ENCODE data around the gene UIMC1.

The UIMC1 gene

DNA sequence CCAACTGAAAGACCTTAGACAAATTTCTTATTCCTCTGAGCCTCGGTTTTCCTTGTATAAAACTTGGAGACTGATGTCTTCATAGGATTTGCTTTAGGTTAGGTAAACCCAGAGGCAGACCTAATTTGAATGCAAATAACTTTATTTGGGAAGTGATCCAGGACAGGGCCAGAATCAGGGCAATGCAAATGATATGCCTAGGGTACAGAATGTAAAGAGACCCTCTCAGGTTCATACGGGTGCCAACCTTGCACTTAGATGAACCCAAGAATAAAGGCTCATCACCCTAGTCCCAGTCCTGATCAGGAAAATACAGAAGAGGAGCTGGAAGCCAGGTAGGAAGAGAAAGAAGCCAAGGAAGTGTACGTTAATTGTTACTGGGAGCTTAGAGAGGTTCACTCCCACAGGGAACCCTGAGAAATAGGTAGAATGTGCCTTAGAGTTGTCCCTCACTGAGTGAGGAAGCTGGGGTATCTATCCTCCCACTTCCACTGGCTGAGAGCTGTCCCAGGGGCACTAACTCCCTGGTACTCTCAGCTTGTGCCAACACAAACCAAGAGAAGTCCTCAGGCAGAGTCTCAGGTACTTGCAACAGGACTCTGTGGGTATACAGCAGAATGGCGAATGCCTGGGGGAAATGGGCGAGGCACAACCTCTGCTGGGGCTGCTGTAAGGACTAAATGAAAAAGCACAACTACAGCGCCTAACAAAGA lies 104.3 kb downstream of the UIMC1 start:
- DNase-seq (ENCODE audit: low spot score): no peak

DNA sequence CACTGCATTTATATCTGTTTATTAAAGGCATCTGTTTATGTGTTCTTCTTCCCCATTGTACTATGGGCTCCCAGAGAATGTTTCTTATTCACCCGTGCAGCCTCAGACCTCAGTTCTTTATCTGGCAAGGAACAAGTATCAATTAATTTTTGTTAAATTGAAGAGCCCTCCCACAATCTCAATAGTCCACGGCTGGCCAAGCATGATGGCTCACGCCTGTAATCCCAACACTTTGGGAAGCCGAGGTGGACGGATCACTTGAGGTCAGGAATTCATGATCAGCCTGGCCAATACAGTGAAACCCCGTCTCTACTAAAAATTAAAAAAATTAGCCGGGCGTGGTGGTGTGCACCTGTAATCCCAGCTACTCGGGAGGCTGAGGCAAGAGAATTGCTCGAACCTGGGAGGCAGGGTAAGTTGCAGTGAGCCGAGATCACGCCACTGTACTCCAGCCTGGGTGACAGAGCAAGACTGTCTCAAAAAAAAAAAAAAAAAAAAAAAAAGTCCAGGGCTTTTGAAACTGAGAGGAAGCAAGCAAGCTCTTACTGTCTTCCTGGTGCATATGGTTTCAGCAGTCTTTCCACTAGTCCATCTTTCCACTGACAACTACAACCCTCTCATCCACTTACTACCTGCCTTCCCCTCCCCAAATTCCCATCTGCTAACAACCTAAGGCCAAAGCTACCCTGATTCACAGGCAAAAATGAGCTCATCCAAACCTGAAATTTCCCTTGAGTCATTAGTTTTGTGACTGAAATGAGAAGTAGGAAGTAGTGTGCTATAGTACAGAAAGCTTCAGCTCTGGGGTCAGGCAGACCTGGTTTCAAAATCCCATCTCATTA lies 105.1 kb downstream of the UIMC1 start:
- no peak for DNase-seq (ENCODE audit: low spot score)

DNA sequence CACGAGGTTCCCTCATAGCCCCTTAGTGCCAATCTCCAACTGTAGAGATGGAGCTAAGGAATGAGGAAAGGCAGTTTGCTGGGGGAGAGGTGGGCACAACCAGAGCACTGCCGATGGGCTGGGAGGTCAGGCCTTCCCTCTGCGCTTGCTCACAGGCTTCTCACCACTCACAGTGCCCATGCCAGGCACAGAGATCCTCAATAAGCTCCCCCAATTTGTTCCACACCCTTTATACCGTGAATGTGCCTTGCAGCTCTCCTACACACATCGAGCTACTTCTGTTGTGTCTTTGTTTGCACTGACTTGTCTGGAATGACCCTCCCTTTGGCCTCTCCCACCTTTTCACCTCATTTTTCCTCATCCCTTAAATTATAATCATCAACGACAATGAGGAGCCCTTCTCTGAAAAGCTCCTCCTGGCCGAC lies 105.8 kb downstream of the UIMC1 start:
- DNase-seq (ENCODE audit: low spot score): no peak

GRCh38 chr5:176899946-176900779 lies 106.4 kb downstream of the UIMC1 start:
- no peak for DNase-seq (ENCODE audit: low spot score)

DNA sequence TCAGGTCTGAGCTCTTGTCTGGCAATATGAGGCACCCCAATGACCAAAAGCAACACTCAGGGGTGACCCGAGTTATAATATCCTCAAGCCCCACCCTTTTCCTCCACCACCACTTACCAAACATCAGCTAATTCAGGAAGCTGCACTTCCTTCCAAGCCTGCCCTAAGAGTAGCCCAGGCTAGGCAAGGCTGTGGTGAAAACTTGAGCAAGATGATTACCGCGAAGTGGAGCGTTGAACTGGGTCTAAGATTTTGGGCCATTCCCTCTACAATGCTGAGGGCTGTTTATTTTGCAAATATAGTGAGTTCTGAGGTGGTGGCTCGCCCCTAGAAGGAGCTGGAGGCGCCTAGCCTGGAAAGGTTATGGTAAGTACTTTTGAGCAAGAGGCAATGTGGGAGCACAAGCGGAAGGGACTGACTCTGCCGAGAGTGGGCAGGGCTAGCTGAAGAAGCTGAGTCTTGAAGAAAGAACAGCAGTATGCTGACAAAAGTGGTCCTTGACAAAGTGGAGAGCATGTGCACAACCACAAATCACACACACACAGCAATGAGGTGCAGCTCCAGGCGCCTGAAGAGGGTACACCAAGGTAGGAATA lies 107.2 kb downstream of the UIMC1 start, which contains the start of gene HK3:
Gene HK3, minus strand, starts transcription at position 51 of the 596 bp plus-strand sequence. CDS start 3,187 bp downstream, outside the sequence.
- no peak for DNase-seq (ENCODE audit: low spot score)

DNA sequence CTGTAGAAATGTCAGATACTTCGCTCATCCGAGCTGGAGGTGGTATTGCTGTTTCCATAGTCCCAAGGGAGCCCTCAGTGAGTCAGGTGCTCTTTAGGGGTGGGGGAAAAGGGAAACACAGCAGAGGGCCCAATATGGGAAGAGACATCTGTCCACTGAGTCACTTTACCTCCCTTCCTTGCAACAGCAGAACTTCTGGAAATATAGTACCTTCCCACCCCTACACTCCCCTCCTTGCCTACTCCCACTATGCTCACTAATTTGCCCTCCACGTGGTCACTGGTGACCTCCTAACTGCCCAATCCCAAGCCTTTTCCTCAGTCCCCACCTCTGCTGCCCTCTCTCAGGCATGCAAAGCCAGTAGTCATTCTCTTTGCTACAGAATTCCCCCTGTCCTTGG lies 109.3 kb downstream of the UIMC1 start:
- DNase-seq (ENCODE audit: low spot score): no peak

DNA sequence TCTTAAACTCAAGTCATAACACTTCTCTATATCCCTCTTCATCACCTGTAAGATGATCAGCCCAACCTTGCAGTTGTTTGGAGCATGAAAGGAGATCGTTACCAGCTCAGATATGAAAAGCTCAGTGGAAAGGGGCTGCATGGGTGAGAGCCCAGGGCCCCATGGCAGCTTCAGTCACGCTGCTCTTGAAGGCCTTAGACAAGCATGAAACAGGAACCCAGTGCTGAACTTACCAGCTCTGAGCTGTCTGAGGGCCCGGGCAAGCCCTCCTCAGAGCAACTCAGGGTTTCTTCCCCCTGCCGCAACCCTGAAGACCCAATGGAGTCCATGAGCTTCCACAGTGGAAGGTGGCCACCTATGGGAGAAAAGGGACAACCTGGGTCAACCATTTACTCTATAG lies 110.7 kb downstream of the UIMC1 start:
- no peak for DNase-seq (ENCODE audit: low spot score)

DNA sequence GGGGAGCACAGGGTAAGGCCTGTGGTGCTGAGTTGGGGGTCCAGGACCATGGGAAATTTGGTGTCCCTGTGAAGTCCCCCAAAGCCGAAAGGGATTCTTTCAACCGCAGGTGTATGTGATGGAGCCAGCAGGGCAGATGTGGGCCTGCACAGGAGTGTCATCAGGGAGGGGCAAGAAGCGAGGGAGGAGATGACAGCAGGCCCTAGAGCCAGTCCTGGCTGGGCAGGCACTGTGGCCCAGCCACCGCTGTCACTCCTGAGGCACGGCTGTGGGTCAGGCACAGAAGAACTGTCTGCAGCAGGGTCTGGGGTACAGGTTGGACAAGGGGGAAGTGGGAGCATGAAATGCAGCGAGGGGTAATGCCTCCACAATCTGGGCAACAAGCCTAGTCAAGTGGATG lies 112.3 kb downstream of the UIMC1 start:
- no peak for DNase-seq (ENCODE audit: low spot score)

DNA sequence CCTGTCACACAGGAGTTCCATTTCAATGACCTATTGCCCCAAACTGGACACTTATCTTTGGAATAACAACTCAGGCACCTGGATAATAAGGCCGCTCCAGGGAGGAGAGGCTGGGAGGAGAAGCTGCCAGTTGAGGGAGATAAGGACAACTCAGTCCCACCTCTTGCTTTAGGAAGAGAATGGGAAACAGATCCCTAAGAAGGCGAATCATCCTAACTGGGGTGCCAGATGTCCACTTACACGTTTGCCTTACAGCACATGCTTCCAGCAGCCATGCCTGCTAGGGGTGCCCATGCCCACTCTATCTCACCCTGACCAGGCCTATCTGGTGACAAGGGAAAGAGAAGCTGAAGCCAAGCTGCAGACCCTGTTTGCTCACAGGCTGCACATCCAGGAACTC lies 113.9 kb downstream of the UIMC1 start:
- DNase-seq (ENCODE audit: low spot score): no peak

DNA sequence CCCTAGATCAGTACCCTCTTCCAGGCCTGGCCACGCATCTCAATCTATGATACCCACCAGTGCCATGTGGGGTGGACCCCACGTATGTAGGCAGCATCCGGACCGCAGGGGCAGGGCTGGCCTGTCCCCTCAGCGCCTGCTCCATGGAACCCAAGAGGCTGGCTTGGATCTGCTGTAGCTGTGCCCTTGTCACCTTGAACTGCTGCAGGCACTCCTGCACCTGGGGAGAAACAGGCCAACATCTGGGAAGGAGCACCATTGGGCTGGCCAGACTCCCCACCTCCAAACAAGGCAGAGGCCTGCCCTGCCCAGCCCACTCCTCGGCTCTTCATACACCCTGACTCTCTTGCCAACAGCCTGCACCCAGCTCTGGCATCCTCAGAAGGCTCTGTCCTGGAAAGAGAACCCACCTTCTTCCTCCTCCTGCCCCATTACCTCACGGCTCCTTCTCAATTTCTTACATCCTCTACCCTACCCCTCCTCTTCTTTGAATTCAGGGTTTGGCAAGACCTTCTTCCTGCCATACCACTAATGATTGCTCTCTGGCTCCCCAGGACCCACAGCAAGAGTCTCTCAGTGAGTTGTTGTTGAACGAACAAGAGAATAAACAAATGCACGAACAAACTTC lies 115.1 kb downstream of the UIMC1 start:
- DNase-seq (ENCODE audit: low spot score): no peak

DNA sequence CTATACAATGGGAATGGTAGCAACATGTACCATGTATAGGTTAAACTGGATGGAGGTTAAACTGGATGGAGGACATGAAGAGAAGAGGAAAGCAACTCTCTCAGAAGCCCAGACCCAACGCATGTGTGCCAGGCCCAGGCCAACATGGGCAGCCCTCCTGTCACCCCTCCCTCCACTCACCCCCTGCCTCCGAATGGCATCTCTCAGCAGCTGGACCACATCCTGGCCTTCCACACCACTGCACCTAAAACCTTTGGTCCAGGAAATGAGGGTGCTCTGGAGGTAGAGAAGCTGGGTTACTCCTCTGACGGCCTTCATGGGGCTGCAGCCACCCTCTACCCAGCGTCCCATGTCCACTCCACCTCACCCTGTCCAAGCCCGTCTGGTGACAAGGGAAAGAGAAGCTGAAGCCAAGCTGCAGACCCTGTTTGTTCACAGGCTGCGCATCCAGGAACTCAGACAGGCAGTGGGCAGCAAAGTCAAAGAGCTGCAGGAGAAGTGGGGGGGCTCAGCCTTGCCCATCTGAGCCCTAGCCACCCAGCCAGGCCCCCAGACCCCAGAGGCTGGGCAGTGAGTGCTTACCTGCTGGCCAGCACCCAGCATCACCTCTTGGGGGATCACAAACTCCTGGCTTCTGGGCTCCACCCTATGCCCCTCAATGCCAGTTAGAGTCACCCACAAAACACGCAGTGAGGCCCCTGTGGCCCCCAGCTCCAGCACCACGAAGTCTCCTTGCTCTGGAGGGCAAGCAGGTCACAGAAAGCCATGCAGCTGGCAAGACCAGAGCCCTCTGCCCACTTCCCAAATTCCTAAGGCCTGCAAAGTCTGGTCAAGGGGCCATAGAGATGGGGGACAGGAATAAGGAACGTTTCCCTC lies 115.9 kb downstream of the UIMC1 start:
- DNase-seq (ENCODE audit: low spot score): no peak

DNA sequence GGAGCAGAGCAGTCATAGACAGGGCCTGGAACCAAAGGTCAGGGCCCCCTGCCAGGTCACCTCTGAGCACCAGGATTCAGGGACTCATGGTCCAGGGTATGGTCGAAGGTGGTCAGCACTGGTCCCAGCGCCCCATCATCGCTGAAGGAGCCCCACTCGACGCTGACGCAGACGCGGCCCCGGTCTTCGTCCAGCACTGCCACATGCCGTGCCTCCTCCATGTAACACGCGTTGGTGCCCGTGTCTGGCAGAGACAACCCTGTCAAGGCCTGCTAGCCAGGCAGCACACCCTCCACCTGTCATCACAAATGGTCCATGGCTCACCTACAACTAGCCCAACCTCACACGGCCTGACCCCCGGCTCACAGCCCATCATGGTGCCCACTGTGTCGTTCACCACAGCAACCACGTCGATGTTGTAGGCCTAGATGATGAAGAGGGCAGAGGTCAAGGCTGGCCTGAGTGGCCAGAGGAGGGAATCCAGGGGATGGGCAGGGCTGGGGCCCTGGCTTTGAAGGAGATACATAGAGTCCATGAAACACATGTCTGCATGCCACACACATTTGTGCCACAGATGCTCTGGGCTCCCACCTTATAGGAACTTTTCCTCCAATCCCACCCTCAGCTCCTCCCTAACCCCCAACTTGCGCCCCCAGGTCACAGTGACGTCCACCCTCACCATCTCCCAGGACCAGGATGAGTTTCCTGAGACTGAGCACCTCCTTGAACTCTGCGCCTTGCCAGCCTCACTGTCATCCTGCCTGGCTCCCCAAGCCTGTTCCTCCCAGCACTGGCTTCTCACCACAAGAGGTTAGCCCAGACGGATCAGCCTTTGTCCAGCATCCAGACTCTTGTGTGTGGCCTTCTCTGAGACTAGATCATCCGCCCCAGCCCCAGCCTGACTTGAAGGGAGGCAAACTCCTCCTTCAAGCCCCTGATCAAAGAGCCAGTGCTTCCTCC lies 117.0 kb downstream of the UIMC1 start:
- DNase-seq (ENCODE audit: low spot score): peak; percentile 5

- DNase-seq (ENCODE audit: low spot score): no peak
These were observed 117.8 kb downstream of the UIMC1 start for GRCh38 chr5:176888865-176889165.

- no peak for DNase-seq (ENCODE audit: low spot score)
These were observed 118.3 kb downstream of the UIMC1 start for GRCh38 chr5:176888016-176888864.

- no peak for DNase-seq (ENCODE audit: low spot score)
These were observed 119.2 kb downstream of the UIMC1 start for GRCh38 chr5:176887252-176887849.

GRCh38 chr5:176886336-176887251 lies 120.0 kb downstream of the UIMC1 start:
- DNase-seq (ENCODE audit: low spot score): no peak

DNA sequence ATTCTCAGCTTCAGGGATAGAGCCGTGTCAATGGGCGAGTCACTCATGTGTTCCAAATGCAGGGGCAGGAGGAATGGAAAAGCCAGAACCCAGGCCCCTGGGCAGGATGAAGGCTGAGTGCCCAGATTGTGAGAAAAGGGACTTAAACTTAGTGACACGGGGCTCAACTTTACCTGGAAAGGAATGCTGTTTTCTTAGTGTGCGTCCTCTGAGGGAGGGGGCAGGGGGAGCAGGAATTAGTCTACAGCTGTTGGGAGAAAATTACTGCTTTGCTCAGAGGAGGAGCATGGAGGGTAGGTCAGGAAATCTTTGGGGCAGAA lies 122.0 kb downstream of the UIMC1 start:
- no peak for DNase-seq (ENCODE audit: low spot score)
